Measurements from ENCODE around the gene RUFY2.

The RUFY2 gene

GRCh38 chr10:68364101-68364886 lies 42.8 kb downstream of the RUFY2 start:
- H3K4me3 ChIP-seq (ENCODE audit: low read depth, low read length): no peak overlapping the region
- H3K36me3 ChIP-seq (replicated peaks): peaks cover 25% of the 10 kb centered on the region
- no peak overlapping the region for H3K27ac ChIP-seq
- no peaks in the 10 kb centered on the region for H3K27me3 ChIP-seq (replicated peaks)
- no peak for TF ChIP-seq CTCF (IDR thresholded peaks at IDR 0.05; ENCODE audit: low read depth, low read length, missing control alignments)
- in situ Hi-C loops (cut with HindIII; ENCODE audit: low pct_ligation_motif_present, low sequenced_read_pairs): no loop called here
- no peak for DNase-seq

DNA sequence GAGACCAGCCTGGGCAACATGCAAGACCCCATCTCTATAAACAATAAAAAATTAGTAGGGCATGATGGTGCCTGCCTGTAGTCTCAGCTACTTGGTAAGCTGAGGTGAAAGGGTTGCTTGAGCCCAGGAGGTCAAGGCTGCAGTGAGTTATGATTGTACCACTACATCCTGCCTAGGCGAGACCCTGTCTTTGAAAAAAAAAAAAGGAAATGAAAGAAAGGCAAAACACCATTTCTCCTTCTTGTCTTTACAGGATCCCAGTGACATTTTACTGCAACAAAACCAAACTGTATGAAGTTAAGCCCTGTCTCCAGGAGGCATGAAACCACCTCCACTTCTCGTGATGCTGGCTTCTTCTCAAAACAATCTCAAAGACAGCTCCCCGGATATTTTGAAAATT lies 44.5 kb downstream of the RUFY2 start:
- in situ Hi-C loops (cut with HindIII; ENCODE audit: low pct_ligation_motif_present, low sequenced_read_pairs): no loop called here
- no peak overlapping the region for H3K27ac ChIP-seq
- H3K27me3 ChIP-seq (replicated peaks): no peaks in the 10 kb centered on the region
- peaks cover 25% of the 10 kb centered on the region for H3K36me3 ChIP-seq (replicated peaks)
- no peak for TF ChIP-seq CTCF (IDR thresholded peaks at IDR 0.05; ENCODE audit: low read depth, low read length, missing control alignments)
- no peak for DNase-seq
- no peak overlapping the region for H3K4me3 ChIP-seq (ENCODE audit: low read depth, low read length)

- Histone ChIP-seq H3K36me3 (replicated peaks) (peaks cover 37% of the 10 kb centered on the region), H3K27me3 (replicated peaks) (no peaks in the 10 kb centered on the region), H3K27ac (no peak overlapping the region), H3K4me3 (ENCODE audit: low read depth, low read length) (no peak overlapping the region)
- in situ Hi-C loops (cut with HindIII; ENCODE audit: low pct_ligation_motif_present, low sequenced_read_pairs): no loop called here
- no peak for DNase-seq
- no peak for TF ChIP-seq CTCF (IDR thresholded peaks at IDR 0.05; ENCODE audit: low read depth, low read length, missing control alignments)
These were observed 47.9 kb downstream of the RUFY2 start for GRCh38 chr10:68359189-68359588.

- Histone ChIP-seq H3K36me3 (replicated peaks) (peaks cover 27% of the 10 kb centered on the region), H3K4me3 (ENCODE audit: low read depth, low read length) (no peak overlapping the region), H3K27ac (no peak overlapping the region), H3K27me3 (replicated peaks) (no peaks in the 10 kb centered on the region)
- no peak for TF ChIP-seq CTCF (IDR thresholded peaks at IDR 0.05; ENCODE audit: low read depth, low read length, missing control alignments)
- in situ Hi-C loops (cut with HindIII; ENCODE audit: low pct_ligation_motif_present, low sequenced_read_pairs): no loop called here
- DNase-seq: no peak
These were observed 53.5 kb downstream of the RUFY2 start for GRCh38 chr10:68353537-68353936.

DNA sequence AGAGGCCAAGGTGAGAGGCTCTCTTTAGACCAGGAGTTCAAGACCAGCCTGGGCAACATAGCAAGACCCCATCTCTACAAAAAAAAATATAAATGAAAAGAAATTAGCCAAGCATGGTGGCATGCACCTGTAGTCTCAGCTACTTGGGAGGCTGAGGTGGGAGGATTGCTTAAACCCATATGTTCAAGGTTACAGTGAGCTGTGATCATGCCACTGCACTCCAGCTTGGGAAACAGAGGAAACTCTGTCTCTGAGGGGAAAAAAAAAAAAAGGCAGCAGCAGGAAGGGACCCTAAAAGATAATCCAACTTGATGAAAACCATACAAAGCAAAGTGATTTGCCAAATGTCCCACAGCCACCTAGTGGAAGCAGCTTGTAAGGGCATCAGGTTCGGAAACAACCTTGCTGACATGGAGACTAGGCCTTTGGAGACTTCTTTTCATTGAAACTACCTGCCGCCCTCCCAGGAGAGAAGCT lies 58.8 kb downstream of the RUFY2 start:
- peaks cover 27% of the 10 kb centered on the region for H3K36me3 ChIP-seq (replicated peaks)
- H3K4me3 ChIP-seq (ENCODE audit: low read depth, low read length): no peak overlapping the region
- peak; percentile 50 for DNase-seq
- no peak overlapping the region for H3K27ac ChIP-seq
- in situ Hi-C loops (cut with HindIII; ENCODE audit: low pct_ligation_motif_present, low sequenced_read_pairs): no loop called here
- peak; percentile 86 for TF ChIP-seq CTCF (IDR thresholded peaks at IDR 0.05; ENCODE audit: low read depth, low read length, missing control alignments)
- no peaks in the 10 kb centered on the region for H3K27me3 ChIP-seq (replicated peaks)

GRCh38 chr10:68346774-68347173 lies 60.3 kb downstream of the RUFY2 start:
- in situ Hi-C loops (cut with HindIII; ENCODE audit: low pct_ligation_motif_present, low sequenced_read_pairs): no loop called here
- H3K36me3 ChIP-seq (replicated peaks): peaks cover 40% of the 10 kb centered on the region
- TF ChIP-seq CTCF (IDR thresholded peaks at IDR 0.05; ENCODE audit: low read depth, low read length, missing control alignments): no peak

More at GRCh38 chr10:68346774-68347173, 60.3 kb downstream of the RUFY2 start:
- Histone ChIP-seq H3K27ac (no peak overlapping the region), H3K27me3 (replicated peaks) (no peaks in the 10 kb centered on the region), H3K4me3 (ENCODE audit: low read depth, low read length) (no peak overlapping the region)
- no peak for DNase-seq
